ENCODE results near the gene MBTPS2. TPM values are rescaled to one million over a fixed set of nuclear protein-coding genes. Genes with fewer than 3 reads are reported as not detected.

The MBTPS2 gene
- total RNA-seq, 2 experiments from 2014 or later = 8.1 to 8.5 TPM

DNA sequence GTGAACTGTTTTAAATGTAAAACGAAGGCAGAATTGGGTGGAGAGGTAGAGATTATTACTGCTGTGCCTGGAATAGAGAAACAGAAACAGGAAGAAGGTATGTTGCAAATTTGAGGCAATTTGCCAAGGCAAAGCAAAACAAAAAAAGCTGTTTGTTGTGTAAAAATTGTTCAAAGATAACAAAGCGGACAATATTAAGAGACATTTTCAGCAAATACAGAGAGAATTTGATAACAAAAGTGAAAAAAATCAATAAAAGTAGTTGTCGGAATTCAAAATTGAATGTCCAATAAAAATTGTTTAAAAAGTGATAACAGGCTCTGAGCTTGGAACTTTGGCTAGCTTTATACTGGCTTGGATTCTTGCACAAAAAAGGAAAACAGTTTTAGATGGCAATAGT is 86.7 kb downstream of the MBTPS2 start:
- peaks cover 23% of the 10 kb centered on the region for H3K4me1 Mint-ChIP-seq (ENCODE audit: low read depth)
- H3K4me3 Mint-ChIP-seq = no peak overlapping the region
- H3K36me3 Mint-ChIP-seq (ENCODE audit: low read depth) = peaks cover 6% of the 10 kb centered on the region
- ATAC-seq (no peak), DNase-seq (no peak)
- POLR2A ChIA-PET = no interaction called here
- CTCF ChIA-PET = interaction anchor here (0.6 kb wide), 1 partner anchor 13 kb away, joined by 3 read pairs; no protein-coding TSS in a partner anchor
- no peak overlapping the region for H3K27ac Mint-ChIP-seq
- H3K27me3 Mint-ChIP-seq (ENCODE audit: low read depth) = no peaks in the 10 kb centered on the region
- H3K9me3 Mint-ChIP-seq (ENCODE audit: insufficient read depth) = no peaks in the 10 kb centered on the region

DNA sequence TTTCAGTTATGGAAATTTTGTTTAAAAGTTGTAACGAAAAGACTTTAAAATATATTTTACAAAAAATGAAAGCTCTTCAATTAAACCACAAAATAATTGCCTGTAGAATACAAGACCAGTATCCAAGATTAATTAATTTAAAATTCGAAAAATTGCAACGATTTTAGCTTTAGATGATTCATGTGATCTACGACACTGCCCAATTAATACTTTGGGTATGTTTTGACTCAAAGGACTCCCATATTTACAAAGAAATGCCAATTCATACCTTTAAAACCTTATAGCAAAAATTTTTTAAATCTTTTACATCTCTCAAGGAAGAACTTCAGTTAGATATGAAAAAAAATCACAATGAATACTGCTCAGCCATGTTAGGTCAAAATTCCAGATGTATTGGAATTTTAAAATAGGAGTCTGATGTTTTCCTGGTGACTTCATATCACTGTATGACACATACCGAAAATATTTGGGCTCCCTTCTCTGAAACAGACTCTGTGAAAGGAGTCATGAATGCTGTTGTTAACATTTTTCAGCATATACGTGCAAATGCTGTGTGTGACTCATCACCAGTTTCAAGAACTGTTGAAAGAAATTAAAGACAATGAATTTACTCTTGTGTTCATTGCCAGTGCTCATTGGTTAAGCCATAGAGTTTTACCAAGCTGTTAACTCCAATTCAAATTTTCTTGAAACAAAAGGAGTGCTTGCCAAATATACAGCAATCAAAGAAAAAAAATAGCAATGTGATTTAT is 87.3 kb downstream of the MBTPS2 start:
- H3K36me3 Mint-ChIP-seq (ENCODE audit: low read depth) = peaks cover 6% of the 10 kb centered on the region
- no peaks in the 10 kb centered on the region for H3K27me3 Mint-ChIP-seq (ENCODE audit: low read depth)
- peaks cover 23% of the 10 kb centered on the region for H3K4me1 Mint-ChIP-seq (ENCODE audit: low read depth)
- H3K27ac Mint-ChIP-seq = no peak overlapping the region
- DNase-seq (no peak), ATAC-seq (no peak)
- H3K4me3 Mint-ChIP-seq = no peak overlapping the region
- CTCF ChIA-PET = interaction anchor here (0.6 kb wide), 1 partner anchor 12 kb away, joined by 3 read pairs; no protein-coding TSS in a partner anchor
- POLR2A ChIA-PET = interaction anchor here (0.5 kb wide), 1 partner anchor 25 kb away, joined by 3 read pairs; no protein-coding TSS in a partner anchor
- no peaks in the 10 kb centered on the region for H3K9me3 Mint-ChIP-seq (ENCODE audit: insufficient read depth)

DNA sequence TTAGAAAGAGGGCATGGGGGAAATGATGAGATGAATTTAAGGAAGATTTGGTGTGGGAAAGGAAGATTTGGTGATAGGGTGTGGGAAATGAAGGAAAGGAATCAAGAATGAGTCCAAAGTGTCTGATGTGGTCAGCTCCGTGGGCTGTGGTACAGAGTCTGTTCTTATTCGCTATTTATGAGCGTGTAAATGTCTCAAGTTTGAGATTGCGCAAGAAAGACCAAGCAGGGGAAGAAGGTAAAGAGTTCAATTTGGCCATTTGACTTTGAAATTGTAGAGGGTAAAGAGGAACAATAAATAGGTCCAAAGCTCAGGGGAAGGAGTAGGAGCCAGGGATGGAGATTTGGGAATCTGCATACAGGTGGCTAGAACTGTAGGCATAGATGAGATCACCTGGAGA is 89.8 kb downstream of the MBTPS2 start:
- Mint-ChIP-seq H3K36me3 (ENCODE audit: low read depth) (peaks cover 6% of the 10 kb centered on the region), H3K4me1 (ENCODE audit: low read depth) (peaks cover 25% of the 10 kb centered on the region), H3K9me3 (ENCODE audit: insufficient read depth) (no peaks in the 10 kb centered on the region), H3K27me3 (ENCODE audit: low read depth) (no peaks in the 10 kb centered on the region), H3K27ac (no peak overlapping the region), H3K4me3 (no peak overlapping the region)
- ChIA-PET POLR2A (no interaction called here), CTCF (no interaction called here)
- ATAC-seq = no peak
- no peak for DNase-seq

DNA sequence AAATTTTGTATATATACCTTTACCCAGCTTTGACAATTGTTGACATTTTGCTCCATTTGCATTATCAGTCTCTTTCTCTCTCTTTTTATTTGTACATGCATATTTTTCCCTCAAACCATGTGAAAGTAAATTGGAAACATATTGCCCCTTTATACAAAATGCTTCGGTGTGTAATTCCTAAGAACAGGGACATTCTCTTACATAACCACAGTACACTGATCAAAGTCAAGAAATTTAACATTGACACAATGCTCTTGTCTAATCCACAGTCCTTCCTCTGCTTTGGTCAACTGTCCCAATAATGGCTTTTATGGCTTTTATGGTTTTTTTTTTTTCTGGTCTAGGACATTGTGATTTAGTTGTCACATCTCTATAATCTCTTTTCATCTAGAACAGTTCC is 91.6 kb downstream of the MBTPS2 start:
- peaks cover 6% of the 10 kb centered on the region for H3K36me3 Mint-ChIP-seq (ENCODE audit: low read depth)
- DNase-seq (no peak), ATAC-seq (no peak)
- H3K9me3 Mint-ChIP-seq (ENCODE audit: insufficient read depth) = no peaks in the 10 kb centered on the region
- H3K27ac Mint-ChIP-seq = no peak overlapping the region
- CTCF ChIA-PET = no interaction called here
- H3K4me1 Mint-ChIP-seq (ENCODE audit: low read depth) = peaks cover 24% of the 10 kb centered on the region
- POLR2A ChIA-PET = no interaction called here
- no peaks in the 10 kb centered on the region for H3K27me3 Mint-ChIP-seq (ENCODE audit: low read depth)
- H3K4me3 Mint-ChIP-seq = no peak overlapping the region

- H3K27ac Mint-ChIP-seq = no peak overlapping the region
- CTCF ChIA-PET = interaction anchor here (0.7 kb wide), 1 partner anchor 10 kb away, joined by 3 read pairs; no protein-coding TSS in a partner anchor
- H3K36me3 Mint-ChIP-seq (ENCODE audit: low read depth) = peaks cover 6% of the 10 kb centered on the region
- H3K4me1 Mint-ChIP-seq (ENCODE audit: low read depth) = peaks cover 16% of the 10 kb centered on the region
- H3K27me3 Mint-ChIP-seq (ENCODE audit: low read depth) = no peaks in the 10 kb centered on the region
- ATAC-seq = no peak
- no peak for DNase-seq
- no peak overlapping the region for H3K4me3 Mint-ChIP-seq
- H3K9me3 Mint-ChIP-seq (ENCODE audit: insufficient read depth) = no peaks in the 10 kb centered on the region
- POLR2A ChIA-PET = no interaction called here
Observed at GRCh38 chrX:21932292-21933002, 93.0 kb downstream of the MBTPS2 start.

DNA sequence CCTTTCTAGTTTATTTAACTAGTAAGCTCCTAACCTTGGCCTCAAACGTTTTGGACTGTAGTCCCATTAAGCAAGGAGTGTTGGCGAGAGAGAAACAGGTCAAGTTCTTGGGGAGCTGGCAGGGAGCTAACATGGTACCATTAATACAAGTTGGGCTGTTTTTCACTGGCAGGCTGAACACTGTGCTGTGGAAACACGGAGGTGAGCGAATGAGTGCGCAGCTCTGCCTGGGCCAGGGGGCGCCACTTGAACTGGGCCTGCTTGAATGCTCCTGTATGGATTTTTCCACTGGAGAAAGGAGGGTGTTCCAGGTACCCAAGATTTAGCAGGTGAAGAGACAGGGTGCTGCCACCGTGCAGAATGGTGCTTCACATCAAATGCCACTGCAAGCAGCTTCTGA is 93.7 kb downstream of the MBTPS2 start:
- H3K4me3 Mint-ChIP-seq = no peak overlapping the region
- no peaks in the 10 kb centered on the region for H3K27me3 Mint-ChIP-seq (ENCODE audit: low read depth)
- H3K27ac Mint-ChIP-seq = no peak overlapping the region
- ChIA-PET POLR2A (no interaction called here), CTCF (interaction anchor here (0.7 kb wide), 1 partner anchor 10 kb away, joined by 3 read pairs; no protein-coding TSS in a partner anchor)
- DNase-seq = no peak
- no peaks in the 10 kb centered on the region for H3K9me3 Mint-ChIP-seq (ENCODE audit: insufficient read depth)
- no peak for ATAC-seq
- H3K36me3 Mint-ChIP-seq (ENCODE audit: low read depth) = peaks cover 6% of the 10 kb centered on the region
- peaks cover 16% of the 10 kb centered on the region for H3K4me1 Mint-ChIP-seq (ENCODE audit: low read depth)

DNA sequence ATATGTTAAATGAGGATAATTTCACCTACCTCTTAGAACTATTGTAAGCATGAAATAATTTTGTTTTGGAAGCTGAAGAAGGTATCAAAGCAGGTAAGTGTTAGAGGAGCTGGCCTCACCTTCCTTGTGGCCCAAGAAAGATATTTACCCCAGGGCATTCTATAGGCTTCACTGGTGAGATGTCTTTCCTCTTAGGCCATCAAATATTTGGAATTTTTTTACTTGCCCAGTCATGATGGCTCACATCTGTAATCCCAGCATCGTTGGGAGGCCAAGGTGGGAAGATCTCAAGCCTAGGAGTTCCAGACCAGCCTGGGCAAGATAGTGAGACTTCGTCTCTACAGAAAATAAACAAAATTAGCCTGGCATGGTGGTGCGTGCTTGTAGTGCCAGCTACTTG is 95.0 kb downstream of the MBTPS2 start:
- Mint-ChIP-seq H3K4me3 (no peak overlapping the region), H3K27ac (no peak overlapping the region), H3K36me3 (ENCODE audit: low read depth) (no peaks in the 10 kb centered on the region), H3K9me3 (ENCODE audit: insufficient read depth) (no peaks in the 10 kb centered on the region), H3K27me3 (ENCODE audit: low read depth) (no peaks in the 10 kb centered on the region), H3K4me1 (ENCODE audit: low read depth) (peaks cover 10% of the 10 kb centered on the region)
- no peak for DNase-seq
- no peak for ATAC-seq
- ChIA-PET CTCF (interaction anchor here (0.6 kb wide), 1 partner anchor 109 kb away, joined by 3 read pairs; no protein-coding TSS in a partner anchor), POLR2A (interaction anchor here (0.6 kb wide), 1 partner anchor 1973 kb away, joined by 8 read pairs; no protein-coding TSS in a partner anchor)

Other genes with a start within 250 kb of the MBTPS2 start
- gene KLHL34, start 181.3 kb upstream of the MBTPS2 start, total RNA-seq = under 1 TPM; 0.34 to 0.47 TPM
- not detected for gene SMPX, start 81.5 kb upstream of the MBTPS2 start, total RNA-seq
- gene YY2, start 16.4 kb downstream of the MBTPS2 start, total RNA-seq = 1 to 10 TPM; 1.5 to 2.1 TPM
- 10 to 100 TPM; 89.0 to 91.8 TPM for gene SMS, start 101.1 kb downstream of the MBTPS2 start, total RNA-seq
- gene PHEX, start 192.7 kb downstream of the MBTPS2 start, total RNA-seq = under 1 TPM; 0.16 to 0.24 TPM